B cell (primary cell): Measurements from ENCODE around the gene PRTG. TPM values are rescaled to one million over a fixed set of nuclear protein-coding genes. Genes with fewer than 3 reads are reported as not detected.

ENCODE experiments used
- ATAC-seq: fragments of 200-7000 bp; cut with Tn5 transposase; one replicate; pipeline ENCODE4 v1.10.0; 2021; ENCODE audit warnings: low read depth, mild to moderate bottlenecking, moderate number of reproducible peaks, moderate library complexity
- CTCF ChIA-PET: fragments of 350-600 bp; sonication (Branson Sonifier 250); formaldehyde crosslinking; loops from one replicate; lab custom pipeline; 2021; ENCODE audit warnings: antibody characterized with exemption, inconsistent platforms; lab: Charles Lee
- POLR2A ChIA-PET: fragments of 350-600 bp; sonication (Branson Sonifier 250); formaldehyde crosslinking; loops from one replicate; lab custom pipeline; 2021; ENCODE audit warnings: antibody characterized with exemption; lab: Charles Lee
- DNase-seq: peaks from one replicate; pipeline ENCODE4 v3.0.0; 2013
- H2AFZ ChIP-seq: 2 replicates; pipeline ENCODE4 v1.6.1; 2012; ENCODE audit warnings: mild to moderate bottlenecking, low read depth, low read length; ENCODE audit not compliant: insufficient read depth, poor library complexity, severe bottlenecking
- H3K27ac ChIP-seq, 2 donors: 1 replicate in 1 of 2; 2 replicates in 1 of 2; pipeline ENCODE4 v1.5.1; 2012 to 2013; ENCODE audit warnings: low read length in 2 of 2, mild to moderate bottlenecking in 2 of 2, moderate library complexity in 1 of 2
- H3K27me3 ChIP-seq, 4 experiments: fragments of 200-600 bp in 1 of 4; sonication (generic) in 1 of 4; replicated peaks in 1 of 4; 1 replicate in 2 of 4; 2 replicates in 2 of 4; pipeline versions ENCODE4 v1.6.1 to v1.7.0; 2013 to 2016; ENCODE audit warnings: low read length in 3 of 4, mild to moderate bottlenecking in 2 of 4, mixed read lengths in 1 of 4, moderate library complexity in 1 of 4; ENCODE audit not compliant: insufficient read depth in 4 of 4, control insufficient read depth in 3 of 4; ENCODE audit errors: control extremely low read depth in 1 of 4
- H3K36me3 ChIP-seq, 2 experiments: replicated peaks in 1 of 2; 1 replicate in 1 of 2; 2 replicates in 1 of 2; pipeline versions ENCODE4 v1.6.1 to v1.7.1; 2013; ENCODE audit warnings: low read length in 1 of 2; ENCODE audit not compliant: insufficient read depth in 2 of 2, control insufficient read depth in 1 of 2; ENCODE audit errors: control extremely low read depth in 1 of 2, extremely low read depth in 1 of 2
- H3K4me1 ChIP-seq, 2 donors: fragments of 200-600 bp in 1 of 2; sonication (generic) in 1 of 2; 1 replicate in 1 of 2; 2 replicates in 1 of 2; pipeline versions ENCODE4 v1.5.1 to v1.6.1; 2013 to 2017; ENCODE audit warnings: low read length in 2 of 2; ENCODE audit not compliant: control insufficient read depth in 2 of 2, insufficient read depth in 2 of 2
- H3K4me2 ChIP-seq: replicated peaks from 2 replicates; pipeline ENCODE3; 2012; ENCODE audit warnings: mild to moderate bottlenecking, low read depth, low read length; ENCODE audit not compliant: poor library complexity, severe bottlenecking
- H3K4me3 ChIP-seq, 5 experiments: fragments of 200-600 bp in 1 of 5; sonication (generic) in 1 of 5; 1 replicate in 3 of 5; 2 replicates in 2 of 5; pipeline versions ENCODE4 v1.5.1 to v1.7.0; 2011 to 2016; ENCODE audit warnings: low read length in 4 of 5, mild to moderate bottlenecking in 4 of 5, low read depth in 2 of 5, control low read depth in 1 of 5, moderate library complexity in 1 of 5; ENCODE audit not compliant: insufficient read depth in 1 of 5; ENCODE audit errors: control extremely low read depth in 1 of 5, extremely low read depth in 1 of 5
- H3K79me2 ChIP-seq: fragments of 200-600 bp; sonication (generic); one replicate; pipeline ENCODE4 v1.6.0; 2016; ENCODE audit warnings: low read length; ENCODE audit not compliant: control insufficient read depth, insufficient read depth
- H3K9ac ChIP-seq: fragments of 200-600 bp; sonication (generic); 2 replicates; pipeline ENCODE4 v1.6.1; 2017; ENCODE audit warnings: mild to moderate bottlenecking, low read length, moderate library complexity
- H3K9me3 ChIP-seq, 3 donors: one replicate each; pipeline versions ENCODE4 v1.6.1 to v1.7.1; 2013; ENCODE audit warnings: low read length in 2 of 3; ENCODE audit not compliant: control insufficient read depth in 2 of 3, insufficient read depth in 1 of 3; ENCODE audit errors: control extremely low read depth in 1 of 3
- H4K20me1 ChIP-seq: 2 replicates; pipeline ENCODE4 v1.6.0; 2012; ENCODE audit warnings: mild to moderate bottlenecking, low read length; ENCODE audit not compliant: insufficient read depth, control insufficient read depth, poor library complexity, severe bottlenecking
- H3K27ac Mint-ChIP-seq: one replicate; pipeline ENCODE4 v1.8.0; 2021; ENCODE audit warnings: mixed read lengths
- H3K27me3 Mint-ChIP-seq: one replicate; pipeline ENCODE4 v1.8.0; 2021; ENCODE audit warnings: mixed read lengths
- H3K4me1 Mint-ChIP-seq: one replicate; pipeline ENCODE4 v1.8.0; 2021; ENCODE audit warnings: mixed read lengths
- H3K4me3 Mint-ChIP-seq: one replicate; pipeline ENCODE4 v1.8.0; 2021; ENCODE audit warnings: mixed read lengths
- H3K9me3 Mint-ChIP-seq: one replicate; pipeline ENCODE4 v1.8.0; 2022; ENCODE audit warnings: mixed read lengths; ENCODE audit not compliant: insufficient read depth
- CTCF ChIP-seq: fragments of 200-600 bp; IDR thresholded peaks from one replicate; pipeline ENCODE4 v1.8.0; 2022; ENCODE audit warnings: antibody characterized with exemption, mild to moderate bottlenecking
- EZH2 ChIP-seq: IDR thresholded peaks from 2 replicates; pipeline ENCODE4 v1.6.1; 2012; ENCODE audit warnings: borderline replicate concordance, low read depth, mild to moderate bottlenecking, moderate library complexity, low read length; ENCODE audit not compliant: insufficient read depth, poor library complexity, severe bottlenecking
- WGBS: methylation state at CpG from one replicate; pipeline ENCODE4 v1.1.5; 2013; ENCODE audit warnings: missing lambda C conversion rate; ENCODE audit not compliant: insufficient coverage; 5-methylcytosine and 5-hydroxymethylcytosine counted together
- intact Hi-C: fragments of 100-400 bp; cut with micrococcal nuclease; formaldehyde crosslinking; loops from one replicate; pipeline ENCODE4 v1.10.0; 2022
- polyA plus RNA-seq: library from polyadenylated mRNA; depleted of rRNA; stranded (reverse); fragments of >200 nt; gene quantifications from 2 replicates; pipeline ENCODE4 v1.2.3, GENCODE V29; 2012
- total RNA-seq, 2 donors: library from RNA; stranded (reverse); fragments of 120-200 nt in 1 of 2; gene quantifications; 1 replicate in 1 of 2; 2 replicates in 1 of 2; pipeline versions ENCODE4 v1.2.3 to v1.2.4, GENCODE V29; 2013 to 2022

The PRTG gene
- total and polyA plus RNA-seq, 2 donors (not counting 1 experiment from before 2014, with no cell fraction given), result not detected

- no peak overlapping the region for H3K27ac Mint-ChIP-seq
- no peaks in the 10 kb centered on the region for H3K27me3 ChIP-seq
- no peak overlapping the region for H3K4me3 Mint-ChIP-seq
- H3K4me1 ChIP-seq, result no peaks in the 10 kb centered on the region
- H3K9ac ChIP-seq, result no peak overlapping the region
- no peaks in the 10 kb centered on the region for H3K4me1 Mint-ChIP-seq
- ChIA-PET CTCF (no interaction called here), POLR2A (no interaction called here)
- no peaks in the 10 kb centered on the region for H3K79me2 ChIP-seq
- ATAC-seq, result no peak
- H3K36me3 ChIP-seq, result no peaks in the 10 kb centered on the region
- intact Hi-C loops, result no loop called here
- no peak overlapping the region for H3K4me3 ChIP-seq
- no peak for DNase-seq
- no CpG with 5 or more reads among the region's 2 CpGs for WGBS
- no peaks in the 10 kb centered on the region for H4K20me1 ChIP-seq
- H3K9me3 ChIP-seq, result no peaks in the 10 kb centered on the region
- no peak overlapping the region for H3K27ac ChIP-seq
- H3K9me3 Mint-ChIP-seq, result no peaks in the 10 kb centered on the region
- TF ChIP-seq CTCF (no peak), EZH2 (no peak)
- H3K27me3 Mint-ChIP-seq, result peaks cover 13% of the 10 kb centered on the region
- no peak overlapping the region for H3K4me2 ChIP-seq
- no peak overlapping the region for H2AFZ ChIP-seq
Measured at GRCh38 chr15:55714064-55714463, 28.9 kb downstream of the PRTG start.

- CTCF ChIA-PET, result no interaction called here
- POLR2A ChIA-PET, result no interaction called here
- peaks cover 7% of the 10 kb centered on the region for H3K27me3 Mint-ChIP-seq
Measured at GRCh38 chr15:55712363-55712762, 30.6 kb downstream of the PRTG start.

More at GRCh38 chr15:55712363-55712762, 30.6 kb downstream of the PRTG start:
- TF ChIP-seq EZH2, result no peak
- no peak for TF ChIP-seq CTCF
- Histone ChIP-seq H4K20me1 (no peaks in the 10 kb centered on the region), H2AFZ (no peak overlapping the region), H3K27me3 (no peaks in the 10 kb centered on the region), H3K4me3 (no peak overlapping the region), H3K9me3 (no peaks in the 10 kb centered on the region), H3K4me2 (no peak overlapping the region), H3K79me2 (no peaks in the 10 kb centered on the region), H3K4me1 (no peaks in the 10 kb centered on the region), H3K36me3 (no peaks in the 10 kb centered on the region), H3K27ac (no peak overlapping the region), H3K9ac (no peak overlapping the region)
- no peak for DNase-seq
- no peak for ATAC-seq
- H3K4me3 Mint-ChIP-seq, result no peak overlapping the region
- no peaks in the 10 kb centered on the region for H3K4me1 Mint-ChIP-seq
- intact Hi-C loops, result no loop called here
- no peaks in the 10 kb centered on the region for H3K9me3 Mint-ChIP-seq
- no CpG with 5 or more reads among the region's 2 CpGs for WGBS
- no peak overlapping the region for H3K27ac Mint-ChIP-seq
